ENCODE data around the gene JARID2. TPM values are rescaled to one million over a fixed set of nuclear protein-coding genes. Genes with fewer than 3 reads are reported as not detected.

The JARID2 gene
- total and polyA plus RNA-seq, 10 of the 15 experiments (the other 5 are each of a cell fraction or from before 2014, with no cell fraction given) = 4.2 to 21.6 (median 11.7) TPM

GRCh38 chr6:15516378-15516777, 270.5 kb downstream of the JARID2 start (continued):
- TF ChIP-seq PBX3 (IDR thresholded peaks at IDR 0.05; ENCODE audit: insufficient replicate concordance, low read depth, low read length) = no peak

GRCh38 chr6:15516923-15517560, 271.2 kb downstream of the JARID2 start:
- CTCF ChIA-PET = no interaction called here
- Histone ChIP-seq H3K27me3 (replicated peaks in 1 of 2; ENCODE audit: control insufficient read depth in 2 of 2, insufficient read depth in 2 of 2, low read length in 1 of 2) (no peaks in the 10 kb centered on the region), H2AFZ (ENCODE audit: control insufficient read depth, low read depth, low read length) (no peak overlapping the region), H3K79me2 (ENCODE audit: control insufficient read depth, insufficient read depth, low read length) (no peaks in the 10 kb centered on the region), H3K4me2 (ENCODE audit: control insufficient read depth, insufficient read depth) (no peak overlapping the region), H4K20me1 (ENCODE audit: control insufficient read depth, insufficient read depth) (no peaks in the 10 kb centered on the region), H3K4me1 (ENCODE audit: control insufficient read depth, insufficient read depth, low read length) (no peaks in the 10 kb centered on the region), H3K9me3 (replicated peaks; ENCODE audit: control insufficient read depth, insufficient read depth, low read length) (no peaks in the 10 kb centered on the region), H3K36me3 (ENCODE audit: control insufficient read depth in 2 of 2, insufficient read depth in 2 of 2, low read length in 1 of 2) (peaks cover 18 to 41% of the 10 kb centered on the region in 2 experiments), H3K4me3 (no peak overlapping the region), H3K9ac (ENCODE audit: control insufficient read depth, insufficient read depth, low read length) (no peak overlapping the region), H3K27ac (ENCODE audit: control insufficient read depth, insufficient read depth) (no peak overlapping the region)
- no peak for TF ChIP-seq POLR2A (IDR thresholded peaks at IDR 0.05; ENCODE audit: low read depth, low read length)
- no peak for TF ChIP-seq SP1 (IDR thresholded peaks at IDR 0.05; ENCODE audit: low read depth, low read length)
- no peak for TF ChIP-seq IKZF2 (IDR thresholded peaks at IDR 0.05)
- no peak for TF ChIP-seq BCLAF1 (IDR thresholded peaks at IDR 0.05)
- no peak for TF ChIP-seq ATF3 (IDR thresholded peaks at IDR 0.05; ENCODE audit: borderline replicate concordance, extremely low read depth, low read depth, low read length)
- TF ChIP-seq POU2F2 (IDR thresholded peaks at IDR 0.05; ENCODE audit: borderline replicate concordance, low read depth, low read length) = no peak
- no peak for TF ChIP-seq NKRF (conservative IDR thresholded peaks at IDR 0.05)
- TF ChIP-seq RUNX3 (IDR thresholded peaks at IDR 0.05; ENCODE audit: low read length) = no peak
- TF ChIP-seq CREM (IDR thresholded peaks at IDR 0.05; ENCODE audit: low read depth) = no peak
- 93% methylated on average over 29 of the region's 29 CpGs for WGBS (ENCODE audit: insufficient coverage, insufficient replicate concordance, low lambda C conversion rate, missing lambda C conversion rate)
- RAD21 ChIA-PET (ENCODE audit: unreplicated experiment) = no interaction called here
- POLR2A ChIA-PET = no interaction called here
- DNase-seq (ENCODE audit: low read depth, low spot score) (no peak), FAIRE-seq (no peak), ATAC-seq (no peak)
- BruUV-seq (replicated peaks) = no TSS peak
- SMC1A ChIA-PET (ENCODE audit: uncharacterized antibody, unreplicated experiment) = no interaction called here
- in situ Hi-C loops (cut with MboI) = no loop called here
- intact Hi-C loops (cut with micrococcal nuclease; ENCODE audit: unreplicated experiment) = no loop called here
